ENCODE data around the gene TGOLN2.

GRCh38 chr2:85269959-85270358, 57.8 kb downstream of the TGOLN2 start:
- no peak for TF ChIP-seq CTCF (IDR thresholded peaks at IDR 0.05)
- peak; percentile 15 to 44 for TF ChIP-seq POLR2AphosphoS5 (IDR thresholded peaks at IDR 0.05)
